Renal cortical epithelial cell (primary cell): ENCODE results near the gene TUB. TPM values are rescaled to one million over a fixed set of nuclear protein-coding genes. Genes with fewer than 3 reads are reported as not detected.

Source experiments
- DNase-seq: peaks from one replicate; pipeline ENCODE4 v3.0.0-alpha.2; 2011; ENCODE audit warnings: low read depth
- total RNA-seq: library from RNA; depleted of rRNA; stranded (reverse); fragments of >200 nt; gene quantifications from 2 replicates; pipeline ENCODE4 v1.2.3, GENCODE V29; 2014

TUB gene
- total RNA-seq, 1 donor from 2014 or later, result 0.55 TPM

DNA sequence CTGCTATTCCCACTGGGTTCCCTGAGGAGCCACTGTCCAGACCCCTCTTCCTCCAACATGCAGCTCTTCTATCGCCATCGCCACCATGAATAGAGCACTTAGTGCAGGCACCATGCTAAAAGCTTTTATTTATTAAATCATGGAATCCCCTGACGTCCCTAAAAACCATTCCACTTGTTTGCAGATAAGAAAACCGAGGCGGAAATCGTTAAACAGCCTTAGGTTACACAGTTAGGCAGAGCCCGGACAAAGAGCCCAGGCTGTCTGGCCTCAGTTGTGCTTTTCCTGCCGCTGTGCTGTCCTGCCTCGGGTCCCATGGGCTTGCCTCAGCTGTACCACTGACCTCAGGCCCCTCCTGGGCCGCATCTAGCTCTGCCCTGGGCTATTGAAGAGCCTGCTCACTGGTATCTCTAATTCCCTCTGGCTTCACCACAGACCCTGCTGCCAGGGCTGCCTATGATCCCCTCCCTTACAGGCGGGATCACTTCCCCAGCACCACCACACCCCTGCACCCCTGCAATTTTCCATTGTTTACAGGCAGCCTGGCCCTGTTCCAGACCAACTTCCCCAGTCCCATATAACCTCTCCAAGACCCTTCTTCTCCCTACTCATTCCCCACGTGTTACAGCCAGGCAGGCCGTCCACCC is 13.0 kb upstream of the TUB start:
- DNase-seq, result no peak

DNA sequence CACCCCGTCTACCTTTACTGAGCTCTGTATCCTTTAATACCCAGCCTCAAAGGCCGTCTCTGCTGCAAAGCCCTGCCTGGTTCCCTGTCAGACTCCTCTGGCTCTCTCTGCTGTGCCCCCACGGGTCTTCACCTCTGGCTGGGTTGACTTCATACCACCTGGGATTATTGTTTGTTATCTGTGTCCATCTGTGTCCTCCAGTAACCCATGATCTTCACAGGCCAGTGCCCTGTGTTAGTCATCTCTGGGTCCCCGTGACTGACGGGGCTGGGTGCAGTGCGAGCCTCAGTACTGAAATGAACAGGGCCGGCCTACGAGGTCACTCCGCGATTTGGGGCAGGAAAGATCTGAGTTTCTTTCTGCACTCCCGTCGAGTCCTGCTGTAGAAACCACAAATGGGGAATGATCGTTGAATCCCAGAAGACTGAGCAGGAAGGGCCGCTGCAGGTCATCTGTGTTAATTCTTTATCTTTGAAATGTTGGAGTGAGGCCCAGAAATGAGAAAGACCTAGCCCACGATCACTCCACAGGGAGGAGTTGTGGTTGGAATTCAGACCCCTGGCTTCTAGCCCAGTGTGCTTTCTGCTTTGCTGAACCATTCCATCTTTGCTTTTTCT is 12.3 kb upstream of the TUB start:
- DNase-seq, result peak; percentile 88

DNA sequence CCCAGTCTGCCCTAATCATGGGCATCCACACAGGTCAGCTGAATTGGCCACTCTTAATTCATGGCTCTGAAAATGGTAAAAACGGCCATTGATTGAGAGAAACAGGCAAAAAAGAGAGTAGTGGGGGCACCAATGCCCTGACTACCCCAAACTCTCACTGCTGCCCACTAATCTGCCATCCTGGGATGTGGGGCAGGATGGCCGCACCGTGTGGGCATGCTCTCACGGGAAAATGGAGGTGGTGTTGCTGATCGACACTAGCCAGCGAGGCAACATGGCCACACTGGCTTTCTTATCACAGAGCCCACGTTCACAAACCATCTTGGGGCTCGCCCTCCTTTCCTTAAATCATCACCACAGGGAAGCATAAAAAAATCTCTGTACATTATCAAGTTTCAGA is 11.2 kb upstream of the TUB start:
- no peak for DNase-seq

DNA sequence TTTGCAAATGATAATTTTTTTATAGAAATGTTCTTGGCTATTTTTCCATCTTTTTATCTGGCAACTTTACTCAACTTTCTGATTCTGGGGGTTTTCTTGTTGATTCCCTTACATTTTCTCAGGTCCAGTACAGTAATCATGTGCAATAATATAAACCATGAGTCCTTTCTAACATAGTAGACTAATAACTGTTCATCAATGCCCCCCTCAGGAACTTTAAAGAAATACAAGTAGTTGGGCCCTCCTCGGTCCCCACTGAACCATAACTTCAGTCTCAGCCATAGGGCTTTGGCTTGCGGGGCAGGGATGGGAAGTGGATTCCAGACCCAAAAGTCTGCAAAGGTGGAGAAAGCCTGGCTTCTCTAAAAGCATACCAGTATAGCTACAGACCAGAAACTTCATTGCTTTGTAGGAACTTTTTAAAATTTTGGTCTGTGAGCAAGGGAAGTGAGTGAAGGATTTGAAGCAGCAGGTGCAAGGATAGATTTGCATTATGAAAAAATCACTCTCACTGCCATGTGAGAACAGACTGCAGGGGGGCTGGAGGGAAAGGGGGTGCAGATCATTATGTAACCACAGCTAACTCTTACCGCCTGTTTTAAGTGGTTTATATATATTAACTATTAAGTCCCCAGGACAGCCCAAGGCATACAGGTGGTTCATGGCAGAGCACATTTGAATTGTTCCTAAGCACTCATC is 10.4 kb upstream of the TUB start:
- peak; percentile 41 for DNase-seq

DNA sequence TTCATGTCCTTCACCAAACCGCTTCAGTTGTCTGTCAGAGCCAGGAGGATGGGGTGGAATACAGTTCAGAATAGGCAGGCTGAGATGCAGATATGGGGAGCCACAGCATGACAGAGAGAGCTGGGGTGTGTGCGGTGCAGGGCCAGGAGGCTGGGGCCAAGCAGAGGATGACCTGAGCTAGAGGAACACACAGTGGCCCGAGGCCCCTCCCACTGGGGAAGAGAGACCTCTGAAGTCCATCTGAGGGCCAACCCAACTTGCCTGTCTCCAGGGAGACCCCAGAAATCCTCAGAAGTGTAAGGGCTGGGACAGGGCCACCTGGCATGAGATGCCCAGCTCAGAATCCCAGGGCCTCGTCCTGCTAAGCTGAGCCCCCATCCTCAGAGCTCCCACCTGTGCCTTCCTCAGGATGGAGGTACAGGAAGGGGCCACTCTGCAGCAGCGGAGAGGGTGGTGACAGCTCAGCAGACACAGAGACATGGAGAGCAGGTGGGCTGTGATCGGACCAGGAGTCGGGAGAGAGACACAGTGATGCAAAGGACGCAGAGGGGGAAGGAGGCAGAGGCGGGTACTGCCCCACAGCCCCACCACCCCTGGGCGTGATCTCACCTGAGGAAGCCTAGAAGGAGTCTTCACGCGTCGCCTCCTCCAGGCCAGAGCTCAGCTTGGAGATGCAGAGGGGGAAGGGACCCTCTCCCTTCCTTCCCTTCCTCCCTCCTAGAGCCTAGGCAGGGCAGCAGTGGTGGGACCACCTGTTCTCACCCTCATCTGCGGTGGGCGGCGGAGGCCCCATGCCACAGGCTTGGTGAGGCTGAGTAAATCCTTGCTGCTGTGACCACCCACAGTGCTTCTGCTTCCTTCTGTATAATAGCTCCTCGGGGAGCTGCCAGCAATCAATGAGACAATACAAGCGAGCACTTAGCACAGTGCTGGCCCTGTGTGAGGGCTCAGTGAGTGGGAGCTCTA is 9.1 kb upstream of the TUB start:
- DNase-seq, result no peak

DNA sequence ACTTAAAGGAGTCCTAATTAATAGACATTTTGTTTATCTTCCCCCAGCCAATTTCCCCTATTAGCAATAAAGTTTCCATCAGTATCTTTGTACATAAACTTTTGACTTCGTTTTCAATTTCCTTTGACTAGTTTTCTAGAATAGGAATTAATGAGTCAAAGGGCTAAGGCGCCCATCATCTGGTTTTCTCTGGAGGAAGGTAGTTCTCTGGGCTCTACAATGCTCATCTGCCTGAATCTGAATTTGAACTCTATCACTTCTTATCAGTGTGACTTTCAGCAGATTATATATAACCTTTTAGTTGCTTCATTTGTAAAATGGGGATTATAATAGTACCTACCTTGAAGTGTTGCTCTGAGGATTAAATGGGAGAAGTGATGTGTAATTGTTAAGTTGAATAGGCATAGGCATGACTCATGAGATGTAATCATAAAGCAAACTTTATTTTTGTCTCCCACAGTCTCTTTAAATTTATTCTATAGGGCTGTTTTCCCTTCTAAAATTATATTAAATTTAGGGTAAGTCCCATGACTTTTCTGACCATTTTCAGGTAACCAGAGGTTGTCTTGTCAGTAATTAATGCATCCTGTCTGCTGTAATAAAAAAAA is 5.8 kb upstream of the TUB start:
- no peak for DNase-seq

DNA sequence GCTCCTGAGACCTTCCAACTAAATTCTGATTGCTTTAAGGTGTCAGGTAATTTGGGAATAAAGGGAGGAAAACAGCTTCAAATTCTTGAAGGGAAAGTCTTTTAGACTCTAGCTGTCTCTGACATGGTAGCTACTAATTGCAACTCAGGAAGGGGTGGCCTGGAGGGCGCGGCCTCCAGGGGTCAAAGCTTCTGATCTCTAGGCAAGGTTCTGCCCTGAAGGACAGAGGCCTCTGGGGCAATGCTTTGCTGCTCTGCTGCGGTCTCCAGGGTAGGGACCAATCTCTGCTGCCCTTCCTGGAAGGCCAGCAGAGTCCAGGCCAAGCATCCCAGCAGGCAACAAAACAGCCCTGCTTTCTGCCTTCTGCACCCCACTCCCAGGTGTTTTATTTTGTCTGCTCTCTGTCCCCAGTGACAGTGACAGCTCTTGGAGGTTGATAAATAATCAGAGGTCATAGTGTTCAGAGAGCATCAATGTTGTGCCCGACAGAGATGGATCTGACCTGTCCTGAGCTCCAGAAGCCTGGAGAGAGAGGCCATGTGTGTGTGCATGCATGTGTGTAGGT is 1.8 kb upstream of the TUB start:
- no peak for DNase-seq

DNA sequence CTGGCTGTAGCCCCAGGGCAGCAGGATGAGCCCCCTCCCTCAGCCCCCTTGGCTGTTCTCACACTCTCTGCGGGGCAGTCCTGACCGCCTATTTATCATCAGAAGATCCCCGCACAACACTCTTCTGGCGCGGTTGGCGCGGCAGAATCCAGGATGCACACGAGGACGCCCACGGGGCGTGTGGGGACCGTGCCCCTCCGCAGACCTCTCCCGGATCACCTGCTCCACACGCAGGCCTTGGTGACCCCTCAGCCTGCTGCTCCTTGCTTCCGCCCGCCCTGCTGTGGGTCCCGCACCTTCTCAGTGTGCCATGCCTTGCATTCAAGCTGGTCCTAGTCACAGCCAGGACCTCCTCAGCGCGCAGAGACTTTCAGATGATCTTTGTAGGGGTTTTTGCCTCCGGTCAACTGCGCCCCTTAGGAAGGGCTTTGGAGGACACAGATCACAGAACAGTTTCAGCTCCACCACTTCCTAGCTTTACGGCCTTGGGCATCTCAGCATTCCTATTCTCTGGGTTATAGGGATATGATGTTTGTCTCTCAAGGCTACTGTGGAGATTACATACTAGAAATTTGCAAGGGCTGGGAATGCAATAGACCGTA is 841 bp upstream of the TUB start:
- DNase-seq, result no peak

DNA sequence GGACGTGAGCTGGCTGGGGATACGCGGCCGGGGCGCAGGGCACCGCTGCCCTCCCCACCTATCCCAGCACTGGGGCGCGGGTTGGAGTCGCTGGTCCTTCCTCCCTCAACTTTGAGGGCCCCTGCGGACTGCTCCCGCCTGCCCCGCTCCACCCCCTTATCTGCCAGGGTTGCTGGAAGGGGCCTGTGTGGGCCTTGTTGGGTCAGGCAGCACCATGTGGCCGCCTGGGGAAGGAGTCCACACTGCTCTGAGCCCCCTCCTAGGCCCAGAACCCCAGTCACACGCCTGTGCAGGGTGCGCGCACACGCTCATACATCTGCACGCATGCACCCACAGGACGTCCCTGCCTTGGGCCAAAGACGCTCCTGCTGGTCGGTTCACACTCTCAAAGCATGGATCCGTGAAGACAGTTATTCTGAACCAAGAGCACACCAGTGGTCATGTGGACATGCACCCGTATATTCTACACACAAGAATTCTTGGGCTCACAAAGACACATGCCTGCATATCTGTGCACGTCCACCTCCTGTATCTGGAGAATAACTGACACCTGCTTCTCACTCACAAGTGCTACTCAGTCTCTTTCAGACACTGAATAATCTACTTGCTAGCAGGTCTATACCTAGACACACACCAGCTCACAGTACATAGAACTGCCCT is 710 bp downstream of the TUB start:
- DNase-seq, result no peak

DNA sequence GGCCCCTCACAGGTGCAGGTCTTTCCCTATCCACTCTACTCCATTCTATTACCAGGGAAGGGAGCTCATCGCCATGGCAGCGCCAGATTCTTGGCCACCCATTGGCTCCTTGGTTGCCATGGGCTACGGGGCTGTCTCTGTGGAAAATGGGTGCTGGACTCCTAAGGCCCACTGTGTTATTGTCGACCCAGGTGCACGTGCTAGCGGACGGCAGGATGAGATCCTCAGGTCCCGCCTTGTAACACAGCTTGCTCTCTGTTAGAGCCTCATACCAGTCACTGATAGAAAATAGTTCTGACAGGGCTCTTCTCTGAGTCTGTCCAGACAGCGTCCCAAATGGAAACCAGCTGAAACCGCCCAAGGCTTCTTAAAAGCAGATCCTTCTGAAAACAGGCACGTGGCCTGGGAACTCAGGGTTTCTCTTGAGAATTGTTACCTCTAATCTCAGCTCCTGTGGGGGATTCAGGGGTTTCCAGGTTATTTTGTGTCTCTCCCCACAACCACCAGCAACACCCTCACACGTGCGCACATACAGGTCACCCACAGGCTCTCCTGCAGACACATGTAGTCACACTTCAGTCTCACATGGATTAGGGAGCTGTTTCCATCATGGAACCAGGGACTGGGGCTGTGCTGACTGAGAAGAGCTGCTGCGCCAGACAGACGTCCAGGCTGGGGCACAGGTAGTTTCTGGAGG is 1.5 kb downstream of the TUB start:
- DNase-seq, result no peak

DNA sequence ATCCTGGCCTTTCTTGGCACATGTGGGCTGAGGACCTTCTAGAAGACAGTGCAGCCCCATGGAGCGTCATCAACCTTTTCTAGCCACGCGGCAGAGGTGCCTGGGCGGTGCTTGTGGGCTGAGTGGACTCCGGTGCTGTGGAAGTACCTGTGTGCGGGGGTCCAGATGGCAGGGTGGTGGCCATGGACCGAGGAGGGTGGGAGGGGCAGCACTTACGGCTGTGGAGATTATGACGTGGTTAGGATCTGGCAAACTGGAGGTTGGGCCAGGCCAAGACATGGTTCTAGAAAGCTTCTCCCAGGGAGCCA is 2.0 kb downstream of the TUB start:
- no peak for DNase-seq

DNA sequence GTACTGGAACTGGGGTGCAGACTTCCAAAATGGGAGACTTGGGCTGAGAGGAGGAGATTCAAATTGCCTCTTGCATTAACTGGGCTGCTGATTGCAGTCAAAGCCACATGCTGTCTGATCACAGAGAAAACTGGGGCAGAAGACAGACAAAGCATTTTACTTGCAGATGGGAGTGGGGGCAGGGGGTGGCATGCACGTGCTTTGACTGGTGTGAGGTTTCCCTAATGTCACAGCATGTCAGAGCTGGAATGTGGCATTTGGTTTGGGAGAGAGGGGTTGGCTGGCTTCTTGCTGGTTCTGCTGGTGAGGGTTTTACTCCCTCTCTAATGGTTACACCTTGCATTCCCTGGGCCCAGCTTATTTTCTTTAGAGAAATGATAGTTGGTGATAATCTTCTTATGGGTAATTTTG is 2.9 kb downstream of the TUB start:
- no peak for DNase-seq

DNA sequence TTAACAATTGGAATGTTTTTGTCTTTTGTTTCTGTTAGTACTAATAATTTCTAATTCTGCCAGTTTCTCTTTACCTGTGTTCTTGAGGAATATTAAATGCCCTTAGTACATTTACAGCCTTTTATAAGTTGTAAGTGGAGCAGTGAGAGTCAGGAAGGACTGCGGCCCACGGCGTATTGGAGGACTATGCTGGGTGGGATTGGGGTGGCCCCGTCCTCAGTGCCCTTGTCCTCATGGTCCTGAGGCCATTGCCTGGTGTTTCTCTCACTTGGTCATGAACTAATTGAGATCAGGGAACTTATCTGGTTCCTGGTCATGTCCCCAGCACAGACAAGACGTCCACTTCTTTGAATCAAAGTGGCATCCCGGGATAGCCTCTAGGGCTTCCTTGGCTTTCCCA is 3.3 kb downstream of the TUB start:
- no peak for DNase-seq

DNA sequence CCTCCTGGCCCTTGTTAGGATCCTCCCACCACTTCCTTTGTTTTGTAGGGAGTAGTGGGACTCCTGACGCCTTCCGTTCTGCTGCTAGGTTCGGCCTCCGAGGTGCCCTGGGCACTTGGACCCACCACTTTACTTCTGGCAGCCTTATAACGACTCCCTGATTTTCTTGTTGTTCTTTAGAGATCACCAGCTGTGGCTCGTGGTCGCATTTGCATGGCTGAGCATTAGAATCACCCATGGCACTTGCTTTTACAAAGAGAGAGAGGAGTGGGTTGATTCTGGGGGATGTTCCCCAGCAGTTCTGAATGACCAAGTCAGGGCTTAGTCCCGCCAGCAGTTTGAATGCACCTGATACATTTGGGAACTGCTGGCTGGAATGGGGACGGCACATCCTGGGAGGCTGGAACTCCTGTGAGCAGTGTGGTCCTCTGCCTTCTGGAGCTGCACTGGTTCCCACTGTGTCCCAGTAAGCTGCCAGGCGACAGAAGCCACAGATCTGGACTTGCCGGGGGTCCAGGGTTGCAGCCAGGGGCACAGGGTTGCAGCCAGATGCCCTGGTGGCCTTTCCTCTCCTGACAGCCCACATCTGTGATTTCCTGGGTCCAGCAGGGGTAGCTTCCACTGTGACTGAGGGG is 4.1 kb downstream of the TUB start:
- DNase-seq, result no peak

DNA sequence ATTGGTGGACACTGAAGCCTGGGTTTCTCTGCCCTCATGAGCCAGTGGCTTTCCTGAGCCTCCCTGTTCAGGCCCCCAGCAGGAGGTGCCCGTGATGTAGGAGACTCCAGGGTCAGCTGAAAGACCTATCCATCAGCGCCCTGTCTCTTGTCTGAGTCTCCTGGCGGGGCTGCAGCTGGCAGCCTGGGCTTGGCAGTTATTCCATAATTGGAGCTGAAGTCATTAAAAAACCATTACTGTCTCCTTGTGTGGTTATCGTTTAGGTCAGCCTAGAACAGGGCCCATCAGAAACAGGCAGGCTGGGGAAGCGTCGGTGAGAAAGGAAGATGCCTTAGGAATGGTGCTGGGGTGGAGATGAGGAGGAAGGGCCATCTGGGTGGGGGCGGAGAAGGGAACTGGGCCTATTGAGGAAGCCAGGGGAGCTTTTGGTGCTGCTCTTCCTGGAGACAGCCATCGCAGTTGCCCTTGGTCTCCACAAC is 5.0 kb downstream of the TUB start:
- DNase-seq, result no peak

DNA sequence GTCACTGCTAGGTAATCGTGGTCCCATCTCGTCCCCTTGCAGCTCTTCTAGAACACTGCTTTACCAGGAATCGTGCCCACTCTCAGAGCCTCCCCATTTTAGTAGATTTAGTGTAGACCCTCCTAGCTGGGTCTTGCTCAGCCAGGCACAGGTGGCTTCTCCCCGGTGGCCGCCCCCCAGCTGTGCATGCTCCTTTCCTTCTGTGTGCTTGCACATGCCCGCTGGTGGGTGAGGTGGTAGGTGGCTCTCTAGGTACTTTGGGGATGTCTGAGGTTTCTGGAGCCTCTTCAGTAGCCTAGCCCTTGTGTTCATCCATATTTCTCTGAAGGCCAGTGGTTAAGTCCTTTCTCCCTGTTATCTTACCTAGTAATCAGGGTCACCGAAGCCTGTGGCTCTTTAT is 5.6 kb downstream of the TUB start:
- DNase-seq, result no peak

DNA sequence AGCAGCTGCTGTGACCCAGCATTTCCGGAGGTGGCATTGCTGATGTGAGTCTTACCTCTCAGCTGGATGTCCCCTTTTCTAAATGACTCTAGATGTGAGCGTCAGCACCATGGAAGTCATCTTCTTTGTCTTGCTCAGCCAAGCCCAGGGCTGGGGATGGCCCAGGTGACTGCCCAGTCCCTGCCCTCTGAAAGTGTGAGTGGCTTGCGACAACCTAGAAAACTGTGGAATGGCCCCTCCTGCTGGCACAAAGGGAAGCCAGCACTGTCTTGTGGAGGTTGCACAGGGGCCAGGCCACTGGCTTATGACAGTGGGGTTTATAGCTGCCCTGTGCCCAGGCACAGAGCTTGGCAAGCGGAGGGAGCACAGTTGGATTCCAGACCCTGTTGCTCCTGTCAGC is 6.2 kb downstream of the TUB start:
- no peak for DNase-seq

DNA sequence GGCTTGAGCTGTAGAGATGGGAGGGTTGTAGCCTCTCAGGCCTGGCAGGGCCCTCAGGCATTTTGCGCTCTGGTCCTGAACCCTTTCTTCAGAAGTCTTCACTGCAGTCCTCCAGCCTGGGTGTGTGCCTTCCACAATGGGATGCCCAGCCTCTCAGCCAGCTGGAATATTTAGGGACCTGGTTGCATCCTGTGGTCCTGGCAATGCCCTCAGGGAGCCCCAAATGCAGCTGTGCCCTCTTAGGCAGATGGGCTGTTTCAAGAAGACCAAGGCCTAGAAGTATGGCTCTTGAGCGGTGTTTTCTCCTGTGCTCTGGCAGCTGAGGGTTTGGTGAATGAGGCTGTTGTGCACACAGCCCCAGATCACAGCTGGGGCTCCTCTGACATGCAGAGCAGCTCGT is 6.7 kb downstream of the TUB start:
- no peak for DNase-seq

DNA sequence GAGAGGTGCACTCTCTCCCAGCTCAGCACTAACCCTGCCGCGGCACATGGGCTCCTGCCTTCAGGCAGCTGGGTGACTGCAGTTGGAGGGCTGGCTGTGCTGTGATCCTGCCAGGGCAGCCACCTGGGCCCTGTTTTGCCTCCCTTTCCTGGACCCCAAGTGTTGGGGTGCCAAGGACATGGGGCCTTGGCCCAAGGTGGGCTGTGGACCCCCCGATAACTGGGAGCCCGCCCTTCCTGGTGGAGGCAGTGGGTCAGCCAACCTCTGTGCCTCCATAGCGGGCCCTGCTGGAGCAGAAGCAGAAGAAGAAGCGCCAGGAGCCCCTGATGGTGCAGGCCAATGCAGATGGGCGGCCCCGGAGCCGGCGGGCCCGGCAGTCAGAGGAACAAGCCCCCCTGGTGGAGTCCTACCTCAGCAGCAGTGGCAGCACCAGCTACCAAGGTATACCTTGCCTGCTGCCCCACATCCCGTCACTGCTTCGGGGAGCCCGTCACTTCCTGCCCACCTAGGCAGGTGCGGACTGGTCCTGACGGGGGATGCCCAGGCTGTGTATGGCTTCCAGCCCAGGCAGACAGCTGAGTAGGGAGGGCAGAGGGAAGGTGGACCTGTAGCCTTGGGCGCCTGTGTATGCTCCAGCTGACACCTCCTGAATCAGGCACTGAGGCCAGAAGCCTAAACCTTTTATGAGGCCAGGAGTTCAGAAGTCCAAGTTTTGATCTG is 8.9 kb downstream of the TUB start:
- DNase-seq, result no peak
